Inflammatory macrophage treated with lipopolysaccharide for 1 hour (primary cell): ENCODE results near the gene CHL1.

Experiments used
- DNase-seq, 2 donors: peaks; one replicate each; pipeline ENCODE4 v3.0.0-alpha.2; 2020 to 2022

CHL1 gene, protein sequence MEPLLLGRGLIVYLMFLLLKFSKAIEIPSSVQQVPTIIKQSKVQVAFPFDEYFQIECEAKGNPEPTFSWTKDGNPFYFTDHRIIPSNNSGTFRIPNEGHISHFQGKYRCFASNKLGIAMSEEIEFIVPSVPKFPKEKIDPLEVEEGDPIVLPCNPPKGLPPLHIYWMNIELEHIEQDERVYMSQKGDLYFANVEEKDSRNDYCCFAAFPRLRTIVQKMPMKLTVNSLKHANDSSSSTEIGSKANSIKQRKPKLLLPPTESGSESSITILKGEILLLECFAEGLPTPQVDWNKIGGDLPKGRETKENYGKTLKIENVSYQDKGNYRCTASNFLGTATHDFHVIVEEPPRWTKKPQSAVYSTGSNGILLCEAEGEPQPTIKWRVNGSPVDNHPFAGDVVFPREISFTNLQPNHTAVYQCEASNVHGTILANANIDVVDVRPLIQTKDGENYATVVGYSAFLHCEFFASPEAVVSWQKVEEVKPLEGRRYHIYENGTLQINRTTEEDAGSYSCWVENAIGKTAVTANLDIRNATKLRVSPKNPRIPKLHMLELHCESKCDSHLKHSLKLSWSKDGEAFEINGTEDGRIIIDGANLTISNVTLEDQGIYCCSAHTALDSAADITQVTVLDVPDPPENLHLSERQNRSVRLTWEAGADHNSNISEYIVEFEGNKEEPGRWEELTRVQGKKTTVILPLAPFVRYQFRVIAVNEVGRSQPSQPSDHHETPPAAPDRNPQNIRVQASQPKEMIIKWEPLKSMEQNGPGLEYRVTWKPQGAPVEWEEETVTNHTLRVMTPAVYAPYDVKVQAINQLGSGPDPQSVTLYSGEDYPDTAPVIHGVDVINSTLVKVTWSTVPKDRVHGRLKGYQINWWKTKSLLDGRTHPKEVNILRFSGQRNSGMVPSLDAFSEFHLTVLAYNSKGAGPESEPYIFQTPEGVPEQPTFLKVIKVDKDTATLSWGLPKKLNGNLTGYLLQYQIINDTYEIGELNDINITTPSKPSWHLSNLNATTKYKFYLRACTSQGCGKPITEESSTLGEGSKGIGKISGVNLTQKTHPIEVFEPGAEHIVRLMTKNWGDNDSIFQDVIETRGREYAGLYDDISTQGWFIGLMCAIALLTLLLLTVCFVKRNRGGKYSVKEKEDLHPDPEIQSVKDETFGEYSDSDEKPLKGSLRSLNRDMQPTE (N-terminal part only)

DNA sequence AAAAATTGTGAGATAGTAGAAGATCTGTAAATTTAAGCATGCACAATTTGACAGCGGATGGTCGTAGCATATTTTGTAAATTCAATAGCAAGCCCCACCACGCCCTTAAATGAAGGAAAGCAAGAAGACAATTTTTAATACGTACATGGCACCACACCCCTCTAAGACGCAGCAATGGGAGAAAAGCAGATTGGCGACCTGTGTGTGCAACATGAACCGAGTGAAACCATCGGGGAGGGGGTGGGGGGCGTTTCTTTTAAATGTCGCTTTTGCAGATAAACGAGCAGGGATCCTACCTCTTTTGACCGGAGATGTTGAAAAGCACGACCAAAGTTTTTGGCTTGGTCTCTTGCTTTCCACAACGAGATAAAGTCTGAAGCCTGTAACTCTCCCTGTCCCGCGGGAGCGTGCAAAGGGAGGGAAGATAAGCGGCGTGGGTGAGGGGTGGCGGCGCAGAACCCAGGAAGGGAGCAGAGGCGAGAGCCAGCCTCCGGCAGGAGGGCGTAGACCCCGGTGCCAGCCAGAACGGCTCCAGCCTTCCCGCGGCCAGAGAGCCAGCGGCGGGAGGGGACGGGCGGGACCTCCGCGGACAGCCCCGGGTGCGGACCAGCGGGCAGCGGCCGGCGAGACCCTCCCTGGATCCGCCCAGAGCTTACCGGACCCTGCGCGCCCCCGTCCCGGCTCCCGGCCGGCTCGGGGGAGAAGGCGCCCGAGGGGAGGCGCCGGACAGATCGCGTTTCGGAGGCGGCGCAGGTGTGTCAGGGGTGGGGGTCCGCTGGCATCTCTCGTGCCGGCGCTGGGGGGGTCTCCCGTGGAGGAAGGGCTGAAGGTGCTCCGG lies at the start of gene CHL1:
Gene CHL1 (plus strand): TSS at position 453 of the 838 bp plus-strand sequence. CDS start 123,014 bp downstream, outside the sequence.
- no peak for DNase-seq

DNA sequence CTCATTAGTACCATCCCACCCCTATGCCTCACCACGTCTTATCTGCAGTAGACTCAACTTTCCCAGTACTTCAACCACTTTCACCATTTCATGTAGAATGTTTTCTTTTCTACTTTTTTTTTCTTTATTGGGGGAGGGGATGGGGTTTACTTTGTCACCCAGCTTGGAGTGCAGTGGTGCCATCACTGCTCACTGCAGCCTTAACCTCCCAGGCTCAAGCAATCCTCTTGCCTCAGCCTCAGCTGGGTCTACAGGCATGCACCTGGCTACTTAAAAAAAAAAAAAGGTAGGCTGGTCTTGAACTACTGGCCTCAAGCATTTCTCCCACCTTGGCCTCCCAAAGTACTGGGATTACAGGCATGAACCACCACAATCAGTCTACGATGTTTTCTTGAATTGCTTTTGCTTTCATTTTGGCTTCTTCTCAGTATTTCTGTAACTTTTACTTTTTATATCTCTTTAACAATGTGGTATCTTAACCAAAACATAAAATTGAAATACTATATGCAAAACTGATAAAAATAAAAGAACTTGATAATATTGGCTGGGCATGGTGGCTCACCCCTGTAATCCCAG lies 44.9 kb upstream of the CHL1 start:
- no peak for DNase-seq

DNA sequence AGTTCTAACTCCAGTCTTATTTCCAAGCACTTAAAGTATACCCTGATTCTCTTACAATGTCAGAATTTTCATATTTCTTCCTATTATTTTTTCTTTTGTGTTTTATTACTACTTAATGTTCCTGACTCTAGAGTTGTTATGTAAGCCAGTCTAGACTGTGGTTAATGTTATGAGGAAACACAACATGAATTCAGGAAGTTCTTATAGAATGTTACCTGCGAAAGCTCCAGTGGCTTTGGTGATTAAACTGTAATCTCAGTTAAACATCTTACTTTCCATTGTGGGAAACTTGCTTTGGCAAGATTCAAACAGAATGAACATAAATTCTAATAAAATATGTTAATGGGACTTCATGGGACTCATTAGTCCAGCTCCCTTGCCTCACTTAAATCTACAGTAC lies 36.6 kb upstream of the CHL1 start:
- DNase-seq, result no peak

DNA sequence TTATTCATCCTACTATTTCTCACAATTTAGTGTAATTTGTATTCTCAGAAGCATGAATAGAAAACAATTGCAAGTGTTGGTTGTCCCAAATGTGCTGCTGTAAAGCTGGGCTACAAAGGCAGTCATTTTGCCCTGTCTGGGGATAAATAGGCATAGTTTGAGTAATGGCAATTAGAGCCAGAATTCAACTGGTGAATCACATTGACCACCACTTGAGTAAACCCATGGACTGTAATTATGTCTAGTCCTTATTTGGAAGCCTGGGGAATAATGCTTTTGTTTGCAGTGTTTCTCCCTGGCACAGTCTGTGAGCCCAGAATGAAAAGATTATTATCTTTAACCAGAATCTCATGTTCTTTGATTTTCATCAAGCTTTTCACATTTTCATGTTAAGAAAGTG lies 30.5 kb upstream of the CHL1 start:
- DNase-seq, result no peak

DNA sequence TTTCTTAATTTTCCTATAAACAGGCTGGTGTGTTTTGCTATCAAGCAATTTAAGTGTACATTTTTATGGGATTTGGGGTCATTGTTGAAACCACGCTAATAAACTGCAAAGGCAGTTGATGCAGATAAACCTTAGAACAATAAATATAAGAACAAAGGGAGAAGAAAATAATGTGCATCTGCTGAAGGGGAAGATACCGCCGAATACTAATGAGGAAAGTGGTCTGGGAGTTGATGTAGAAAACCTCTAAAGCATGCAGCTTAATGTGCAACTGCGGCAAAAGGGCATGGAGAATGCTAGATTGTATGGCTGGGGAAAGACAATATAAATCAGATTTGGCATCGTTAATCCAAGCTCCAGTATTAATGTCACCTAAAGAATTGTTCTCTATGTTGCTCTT lies 29.8 kb upstream of the CHL1 start:
- DNase-seq, result no peak

DNA sequence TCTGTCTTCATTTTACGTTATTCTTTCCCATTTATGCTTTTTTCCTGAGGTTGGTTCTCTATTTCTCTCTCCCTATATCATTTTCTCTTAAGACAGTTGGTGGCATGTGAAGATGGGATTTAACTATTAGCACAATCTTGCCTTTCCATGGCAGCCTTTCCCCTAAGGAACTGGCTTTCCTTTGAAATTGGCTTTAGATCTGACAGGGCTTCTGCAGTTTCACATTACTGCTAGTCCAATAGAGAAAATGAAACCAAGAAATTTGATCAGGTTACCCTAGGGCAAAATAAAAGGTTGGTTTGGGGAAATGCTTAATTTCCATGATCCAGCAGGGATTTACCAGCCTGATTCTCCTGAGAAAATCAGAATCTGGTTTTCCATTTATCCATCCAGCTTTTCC lies 22.7 kb upstream of the CHL1 start:
- DNase-seq, result no peak

DNA sequence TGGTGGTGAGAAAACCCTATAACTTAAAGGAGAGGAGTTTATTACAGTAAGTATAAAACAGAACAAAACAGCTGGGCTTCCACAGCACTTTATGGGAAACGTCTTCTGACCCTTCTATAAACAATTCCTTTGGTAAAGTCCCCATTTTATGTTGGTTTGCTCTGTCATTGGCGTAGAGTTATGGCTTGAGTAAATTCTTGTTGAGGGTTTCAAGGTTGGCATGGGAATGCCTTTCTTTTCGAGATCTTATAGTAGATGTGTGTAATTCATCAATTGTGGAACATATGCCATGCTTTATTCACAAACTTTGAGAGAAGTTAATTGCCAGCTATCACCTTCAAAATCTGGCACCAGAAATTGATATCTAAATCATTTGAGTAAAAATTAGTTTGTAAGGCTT lies 11.6 kb upstream of the CHL1 start:
- DNase-seq, result no peak

DNA sequence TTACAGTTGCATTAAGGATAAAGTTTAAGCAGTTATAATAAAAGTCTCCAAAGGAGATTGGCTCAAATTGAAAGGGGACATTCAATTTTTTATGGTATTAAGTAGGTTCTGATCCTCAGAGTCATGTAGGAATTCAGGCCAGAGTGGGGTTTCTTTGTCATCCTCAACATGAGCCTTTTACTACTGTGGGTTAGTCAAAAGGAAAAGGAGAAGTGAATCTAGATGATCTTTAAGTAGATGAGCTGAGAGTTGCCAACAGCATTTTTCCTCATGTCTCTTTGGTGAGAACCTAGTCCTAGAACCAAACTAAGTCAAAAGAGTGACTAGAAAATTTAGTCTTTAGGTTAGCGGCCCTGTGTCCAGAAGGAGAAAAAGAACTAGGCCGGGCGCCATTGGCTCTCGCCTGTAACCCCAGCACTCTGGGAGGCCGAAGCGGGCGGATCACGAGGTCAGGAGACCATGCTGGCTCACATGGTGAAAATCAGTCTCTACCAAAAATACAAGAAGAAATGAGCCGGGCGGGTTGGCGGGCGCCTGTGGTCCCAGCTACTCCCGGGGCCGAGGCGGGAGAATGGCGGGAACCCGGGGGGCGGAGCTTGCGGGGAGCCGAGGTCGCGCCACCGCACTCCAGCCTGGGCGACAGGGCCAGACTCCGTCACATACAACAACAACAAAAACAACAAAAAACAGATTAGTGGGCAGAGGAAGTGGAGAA lies 4.2 kb upstream of the CHL1 start:
- DNase-seq, result no peak

DNA sequence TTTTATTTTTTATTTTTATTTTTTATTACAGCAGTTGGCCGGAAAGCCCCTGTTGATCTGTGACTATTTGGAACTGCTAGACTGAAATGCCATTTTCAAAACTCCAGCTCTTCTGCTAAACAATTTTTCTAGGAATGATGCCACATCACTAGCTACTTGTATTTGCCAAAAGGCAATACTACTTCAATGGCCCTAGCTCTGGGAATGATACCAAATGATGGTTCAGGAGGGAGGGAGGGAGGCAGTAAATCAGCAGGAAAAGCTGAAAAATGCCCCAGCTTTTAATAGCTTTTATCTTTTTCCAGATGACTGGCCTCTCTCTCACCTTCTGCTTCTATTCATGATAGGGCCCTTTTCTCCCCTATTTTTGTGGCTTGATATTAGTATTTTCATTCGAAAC lies 2.6 kb upstream of the CHL1 start:
- no peak for DNase-seq

DNA sequence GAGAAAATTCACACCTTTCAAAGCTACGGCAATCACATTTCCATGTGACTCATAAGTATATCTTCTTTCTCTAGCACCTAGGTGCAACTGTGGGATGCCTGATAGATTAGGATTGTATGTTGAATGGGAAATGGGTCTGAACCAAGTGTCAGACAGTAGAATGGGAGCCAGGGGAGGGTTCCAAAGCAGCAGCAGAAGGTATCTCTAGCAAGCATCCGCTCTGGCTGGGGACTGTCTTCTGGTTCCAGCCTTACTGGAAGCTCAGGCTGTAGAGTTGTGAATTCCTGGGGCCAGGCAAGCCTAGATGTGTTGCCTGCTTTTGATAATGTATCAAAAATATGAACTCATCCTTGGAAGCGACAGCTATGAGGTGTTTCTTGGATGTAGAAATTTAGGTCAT lies 2.1 kb upstream of the CHL1 start:
- DNase-seq, result no peak

DNA sequence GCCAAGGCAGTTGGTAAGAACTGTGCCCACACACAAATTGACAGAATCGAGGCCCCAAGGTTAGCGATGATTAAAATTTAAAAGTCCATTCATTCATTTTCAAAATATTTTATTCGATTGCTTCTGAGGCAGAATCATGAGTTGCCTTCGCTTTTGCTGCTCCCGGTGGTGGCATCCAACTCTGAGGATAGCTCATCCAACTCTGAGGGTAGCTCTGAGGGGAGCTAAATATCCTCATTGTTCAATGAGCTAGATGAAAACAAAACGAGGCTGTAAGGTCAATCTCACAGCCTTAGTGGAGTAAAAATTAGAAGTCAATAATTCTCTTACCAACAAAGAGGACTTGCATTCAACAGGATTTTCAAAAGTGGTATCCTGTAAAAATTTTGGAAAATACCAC lies 897 bp upstream of the CHL1 start:
- no peak for DNase-seq

DNA sequence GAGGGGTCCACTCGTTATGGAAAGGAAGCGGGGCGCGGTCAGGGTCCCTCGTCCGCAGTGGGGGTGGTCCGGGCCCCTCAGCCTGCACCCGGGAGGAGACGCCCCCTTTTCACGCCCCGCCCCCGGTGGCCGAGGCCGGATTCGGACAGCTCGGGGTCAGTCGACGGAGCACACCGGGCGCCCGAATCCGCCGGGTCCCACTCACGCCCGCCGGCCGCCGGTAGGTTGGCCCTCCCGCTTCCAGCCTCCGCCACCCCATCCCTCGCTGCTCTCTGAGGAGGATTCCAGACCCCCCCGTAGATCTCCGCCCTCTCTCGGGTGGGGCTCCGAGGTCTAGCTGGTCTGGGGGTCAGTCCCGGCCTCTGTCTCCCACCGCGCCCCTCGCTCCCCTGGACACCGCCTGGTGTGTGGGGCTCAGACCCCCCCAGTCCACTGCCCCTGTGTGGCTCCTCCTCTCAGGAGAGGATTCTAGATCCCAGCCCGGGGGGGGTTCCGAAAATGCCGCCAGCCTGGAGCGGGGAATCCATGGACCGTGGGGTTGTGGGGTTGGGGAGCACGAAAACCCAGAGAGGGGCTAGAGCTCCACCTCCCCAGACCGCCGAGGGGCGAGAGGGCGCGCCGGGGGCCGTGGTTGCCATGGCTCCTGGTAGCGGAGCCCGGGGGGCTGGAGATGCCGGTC lies 725 bp downstream of the CHL1 start:
- no peak for DNase-seq

DNA sequence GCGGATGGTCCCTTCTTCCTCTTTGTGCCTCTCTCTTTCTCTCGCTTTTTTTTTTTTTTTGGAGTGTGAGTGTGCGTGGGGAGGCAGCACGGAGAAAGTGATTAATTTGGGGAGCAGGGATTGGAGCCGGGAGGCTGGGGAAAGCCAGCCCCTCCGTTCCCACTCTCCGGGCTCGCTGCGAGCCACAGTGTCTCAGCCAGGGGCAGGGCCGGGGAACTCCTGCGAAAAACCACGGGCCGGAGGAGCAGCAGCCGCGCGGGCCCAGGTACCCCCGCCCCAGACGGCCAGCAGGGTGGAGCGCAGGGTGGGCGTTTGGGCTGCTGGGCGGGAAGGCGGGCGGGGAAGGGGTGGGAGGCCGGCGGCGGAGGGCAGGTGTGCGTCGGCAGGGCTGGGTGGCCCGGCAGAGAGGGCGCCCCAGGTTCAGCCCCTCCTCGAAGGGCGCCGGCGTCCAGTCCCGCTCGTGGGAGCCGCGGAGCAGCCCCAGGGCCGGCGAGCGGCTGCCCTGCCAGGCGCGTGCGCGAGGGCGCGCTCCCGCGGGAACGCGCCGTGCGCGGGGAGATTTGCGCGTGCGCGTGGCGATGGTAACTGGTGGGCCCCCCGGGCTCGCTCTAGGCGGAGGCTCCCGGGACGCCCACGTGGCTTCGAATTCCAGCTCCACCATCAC lies 1.4 kb downstream of the CHL1 start:
- no peak for DNase-seq

DNA sequence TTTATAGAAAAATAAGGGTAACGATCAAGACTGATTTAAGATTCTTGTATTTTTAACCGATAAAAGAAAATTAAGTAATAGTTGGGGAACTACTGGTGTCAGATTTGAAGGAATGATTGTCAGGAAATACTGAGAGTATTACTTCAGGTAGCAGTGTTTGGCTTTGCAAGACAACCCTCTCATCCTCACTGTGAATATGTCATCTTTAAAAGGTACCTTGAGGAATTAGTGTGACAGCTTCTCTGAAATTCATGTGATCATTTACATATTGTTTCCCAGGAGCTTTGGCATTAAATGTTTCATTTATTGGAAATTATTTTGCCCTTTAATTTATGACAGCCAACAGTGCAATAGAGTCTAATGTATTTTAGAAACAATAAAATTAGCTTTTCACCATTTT lies 3.3 kb downstream of the CHL1 start:
- no peak for DNase-seq

DNA sequence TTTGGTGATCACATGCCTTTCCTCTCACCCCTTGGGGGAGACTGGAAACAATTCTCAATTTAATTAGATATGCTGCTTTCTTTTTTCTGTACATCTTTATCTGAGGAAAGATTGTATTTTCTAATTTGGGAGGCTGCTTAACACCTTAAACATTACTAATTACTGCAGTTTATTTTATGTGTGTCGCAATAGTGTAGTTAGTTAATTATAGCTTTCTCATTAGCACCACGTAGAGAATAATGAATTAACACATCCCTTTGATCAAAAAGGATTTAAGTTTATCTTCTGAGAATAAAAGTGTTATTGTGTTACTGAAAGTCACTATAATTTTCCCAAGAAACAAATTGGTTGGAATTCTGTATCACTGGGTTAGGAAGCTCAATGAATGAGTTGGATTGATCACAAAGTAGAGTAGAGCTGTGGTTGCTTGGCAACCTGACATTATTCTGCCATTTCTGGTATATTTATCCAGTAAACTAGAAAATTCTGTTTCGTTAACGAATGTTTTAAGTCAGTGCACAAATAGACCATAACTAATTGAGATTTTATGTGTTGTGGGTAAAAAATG lies 4.3 kb downstream of the CHL1 start:
- DNase-seq, result no peak

DNA sequence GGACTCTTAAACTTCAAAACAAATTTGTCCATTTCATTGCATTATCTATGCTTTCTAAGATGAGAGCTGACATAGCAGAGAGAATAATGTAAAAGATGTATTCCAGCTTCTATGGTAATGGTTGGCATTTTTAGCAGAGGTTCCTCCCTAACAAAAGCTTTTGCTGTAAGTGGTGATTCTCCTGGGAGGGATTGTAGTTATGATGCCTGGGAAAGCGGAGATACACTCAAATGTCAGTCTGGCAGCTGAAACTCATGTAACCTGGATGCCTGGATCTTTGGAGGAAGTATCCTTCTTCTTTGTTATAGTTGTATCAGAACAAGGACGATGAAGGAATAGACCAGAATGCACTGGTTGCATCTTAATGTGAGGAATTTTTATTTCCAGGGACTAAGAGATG lies 7.5 kb downstream of the CHL1 start:
- no peak for DNase-seq

DNA sequence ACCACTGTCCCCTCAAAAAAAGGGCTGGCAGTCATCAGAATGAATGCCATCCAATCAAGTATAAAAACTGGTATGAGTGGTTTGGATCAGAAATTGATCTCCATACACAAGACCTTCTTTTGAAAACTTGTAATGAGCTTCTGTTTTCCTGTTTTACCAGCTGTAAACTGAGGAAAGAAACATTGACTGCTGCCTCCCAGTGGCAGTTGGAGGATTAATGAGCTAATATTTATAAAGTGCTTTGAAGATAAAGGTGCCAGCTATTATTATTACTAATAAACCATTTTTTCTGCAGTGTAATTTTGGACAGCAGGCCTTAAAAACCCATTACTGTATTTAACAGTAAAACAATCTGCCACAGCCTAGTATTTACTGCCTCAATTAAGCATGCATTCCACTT lies 11.4 kb downstream of the CHL1 start:
- no peak for DNase-seq

DNA sequence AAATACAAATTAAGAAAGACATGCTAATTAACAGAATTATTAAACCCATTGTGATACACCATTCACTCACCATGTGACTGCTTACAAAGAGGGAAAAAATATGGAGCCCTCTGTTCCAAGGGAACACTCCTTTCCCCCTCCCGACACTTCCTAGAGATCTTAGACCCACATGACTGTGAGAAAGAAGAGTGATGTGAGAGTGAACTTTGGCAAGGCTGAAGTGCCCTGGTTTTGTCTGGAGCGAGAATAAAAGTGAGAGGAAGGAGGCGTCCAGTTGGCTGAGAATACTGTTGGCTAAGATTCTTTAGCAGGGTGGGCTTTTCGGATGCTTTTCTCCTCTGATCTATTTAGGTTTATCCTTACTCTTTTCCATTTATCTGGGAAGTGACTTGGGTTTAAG lies 14.1 kb downstream of the CHL1 start:
- DNase-seq, result no peak

DNA sequence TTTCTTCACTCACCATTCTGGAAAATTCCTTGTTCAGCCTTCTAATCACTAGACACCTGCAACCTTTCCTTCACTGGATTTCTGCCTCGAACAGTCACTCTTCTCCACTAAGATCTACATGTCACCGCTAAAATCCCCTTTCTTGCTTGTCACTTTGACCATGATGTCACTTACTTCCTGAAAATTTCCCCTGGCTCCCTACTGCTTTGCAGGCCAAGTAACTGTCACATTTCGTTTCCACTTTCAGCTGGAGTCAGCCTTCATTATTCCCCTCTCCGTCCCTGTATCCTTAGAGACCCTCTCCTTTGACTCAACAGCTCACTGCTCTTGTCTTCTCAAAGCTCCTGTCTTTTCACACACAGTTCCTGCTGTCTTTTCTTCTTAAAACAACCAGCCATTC lies 15.9 kb downstream of the CHL1 start:
- DNase-seq, result peak; percentile 4 to 10
